Common myeloid progenitor, CD34-positive (primary cell): ENCODE measurements around the gene HTT.
A peak's percentile ranks its signal among the peaks of the same experiment; 100 is the strongest.

ENCODE experiments used
- CTCF ChIA-PET: fragments of 350-600 bp; sonication (Branson Sonifier 250); formaldehyde crosslinking; loops from one replicate; lab custom pipeline; 2021; ENCODE audit warnings: antibody characterized with exemption; lab: Charles Lee
- POLR2A ChIA-PET: fragments of 350-600 bp; sonication (Branson Sonifier 250); formaldehyde crosslinking; loops from one replicate; lab custom pipeline; 2021; ENCODE audit warnings: antibody characterized with exemption; lab: Charles Lee
- DNase-seq, 3 donors: peaks; one replicate each; pipeline versions ENCODE4 v3.0.0 to v3.0.0-alpha.2; 2013
- H3K27ac ChIP-seq, 2 experiments: 1 replicate in 1 of 2; 2 replicates in 1 of 2; pipeline ENCODE4 v1.7.0; 2013; ENCODE audit warnings: inconsistent platforms in 2 of 2, low read length in 2 of 2, mild to moderate bottlenecking in 2 of 2, low read depth in 1 of 2, moderate library complexity in 1 of 2; ENCODE audit not compliant: severe bottlenecking in 2 of 2, insufficient read depth in 1 of 2, poor library complexity in 1 of 2
- H3K27me3 ChIP-seq, 5 experiments: replicated peaks in 2 of 5; 1 replicate in 3 of 5; 2 replicates in 2 of 5; pipeline versions ENCODE4 v1.6.1 to v1.7.0; 2013; ENCODE audit warnings: low read length in 4 of 5, mild to moderate bottlenecking in 2 of 5, moderate library complexity in 2 of 5, inconsistent platforms in 1 of 5; ENCODE audit not compliant: insufficient read depth in 5 of 5, control insufficient read depth in 4 of 5
- H3K36me3 ChIP-seq, 4 experiments: 1 replicate in 2 of 4; 2 replicates in 2 of 4; pipeline versions ENCODE4 v1.6.1 to v1.7.0; 2013; ENCODE audit warnings: low read length in 3 of 4, control low read depth in 1 of 4, mild to moderate bottlenecking in 1 of 4; ENCODE audit not compliant: control insufficient read depth in 4 of 4, insufficient read depth in 4 of 4
- H3K4me1 ChIP-seq, 4 experiments: 1 replicate in 3 of 4; 2 replicates in 1 of 4; pipeline versions ENCODE4 v1.6.1 to v1.7.1; 2013; ENCODE audit warnings: low read length in 3 of 4, mild to moderate bottlenecking in 3 of 4, control low read depth in 1 of 4, inconsistent platforms in 1 of 4, moderate library complexity in 1 of 4; ENCODE audit not compliant: control insufficient read depth in 4 of 4, insufficient read depth in 4 of 4; ENCODE audit errors: control extremely low read depth in 1 of 4
- H3K4me3 ChIP-seq, 7 experiments: 1 replicate in 4 of 7; 2 replicates in 3 of 7; pipeline versions ENCODE4 v1.5.1 to v1.7.0; 2013; ENCODE audit warnings: mild to moderate bottlenecking in 7 of 7, low read length in 6 of 7, moderate library complexity in 6 of 7, inconsistent platforms in 2 of 7, low read depth in 2 of 7, control low read depth in 1 of 7; ENCODE audit not compliant: insufficient read depth in 4 of 7, control insufficient read depth in 1 of 7; ENCODE audit errors: extremely low read depth in 1 of 7
- H3K9me3 ChIP-seq, 5 experiments: 1 replicate in 4 of 5; 2 replicates in 1 of 5; pipeline versions ENCODE4 v1.6.1 to v1.7.1; 2013; ENCODE audit warnings: low read length in 4 of 5, mild to moderate bottlenecking in 2 of 5, inconsistent platforms in 1 of 5, low read depth in 1 of 5, moderate library complexity in 1 of 5; ENCODE audit not compliant: control insufficient read depth in 4 of 5, insufficient read depth in 2 of 5; ENCODE audit errors: control extremely low read depth in 1 of 5
- WGBS: methylation state at CpG from one replicate; pipeline ENCODE4 v1.1.5; 2013; ENCODE audit not compliant: insufficient coverage; 5-methylcytosine and 5-hydroxymethylcytosine counted together

HTT gene

DNA sequence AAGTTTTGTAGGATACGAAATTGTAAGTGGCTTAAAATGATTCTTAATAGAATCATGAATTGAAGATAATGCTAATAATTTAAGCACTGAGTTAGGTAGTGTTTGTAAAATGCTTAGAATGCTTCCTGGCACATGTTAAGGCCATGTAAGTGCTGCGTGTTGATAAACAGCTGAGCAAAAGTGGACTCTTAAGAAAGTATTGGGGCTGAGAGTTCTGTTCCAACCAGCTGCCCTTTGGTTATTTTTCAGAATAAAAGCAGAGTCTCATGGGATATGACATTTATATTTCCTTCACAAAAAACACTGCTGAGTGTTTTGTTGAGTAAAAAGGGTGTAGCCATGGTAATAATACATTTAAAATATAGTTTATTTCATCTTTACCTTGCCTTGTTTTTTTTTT is 42.5 kb downstream of the HTT start:
- H3K9me3 ChIP-seq, result no peaks in the 10 kb centered on the region
- peaks cover 0 to 8% (median 4%) of the 10 kb centered on the region in 4 experiments for H3K4me1 ChIP-seq
- H3K27me3 ChIP-seq, result no peaks in the 10 kb centered on the region
- H3K36me3 ChIP-seq, result peaks cover 34 to 84% (median 61%) of the 10 kb centered on the region in 4 experiments
- 100% methylated on average over 2 of the region's 2 CpGs for WGBS
- no peak overlapping the region for H3K4me3 ChIP-seq
- no peak overlapping the region for H3K27ac ChIP-seq
- ChIA-PET POLR2A (no interaction called here), CTCF (interaction anchor here (1.5 to 2.8 kb wide), 3 partner anchors 9 to 70 kb away, joined by 3 to 11 read pairs (median 4); no protein-coding TSS in a partner anchor)
- no peak for DNase-seq

DNA sequence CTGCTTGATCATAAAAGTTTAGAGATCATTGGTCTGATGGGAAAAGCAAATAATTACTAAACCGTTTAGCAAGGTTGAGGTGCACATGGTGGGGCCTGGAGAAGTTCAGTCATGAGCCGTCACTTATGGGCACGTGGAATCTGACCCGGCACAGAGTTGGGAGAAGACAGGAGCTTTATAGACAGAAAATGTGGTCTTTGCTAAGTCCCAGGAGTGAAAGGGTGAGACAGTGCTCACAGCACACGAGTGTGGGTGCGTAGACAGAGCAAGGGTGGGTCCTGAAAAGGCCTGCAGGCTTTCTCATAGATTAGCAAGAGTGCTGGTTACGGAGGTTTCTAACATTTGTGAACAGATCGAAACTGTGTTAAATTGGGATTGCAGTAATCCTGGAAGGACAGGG is 43.8 kb downstream of the HTT start:
- WGBS, result 96% methylated on average over 8 of the region's 8 CpGs
- H3K4me3 ChIP-seq, result no peak overlapping the region
- ChIA-PET CTCF (no interaction called here), POLR2A (no interaction called here)
- H3K4me1 ChIP-seq, result peaks cover 0 to 21% (median 14%) of the 10 kb centered on the region in 4 experiments
- H3K36me3 ChIP-seq, result peaks cover 27 to 74% (median 52%) of the 10 kb centered on the region in 4 experiments
- H3K9me3 ChIP-seq, result no peaks in the 10 kb centered on the region
- no peaks in the 10 kb centered on the region for H3K27me3 ChIP-seq
- no peak for DNase-seq
- H3K27ac ChIP-seq, result no peak overlapping the region

DNA sequence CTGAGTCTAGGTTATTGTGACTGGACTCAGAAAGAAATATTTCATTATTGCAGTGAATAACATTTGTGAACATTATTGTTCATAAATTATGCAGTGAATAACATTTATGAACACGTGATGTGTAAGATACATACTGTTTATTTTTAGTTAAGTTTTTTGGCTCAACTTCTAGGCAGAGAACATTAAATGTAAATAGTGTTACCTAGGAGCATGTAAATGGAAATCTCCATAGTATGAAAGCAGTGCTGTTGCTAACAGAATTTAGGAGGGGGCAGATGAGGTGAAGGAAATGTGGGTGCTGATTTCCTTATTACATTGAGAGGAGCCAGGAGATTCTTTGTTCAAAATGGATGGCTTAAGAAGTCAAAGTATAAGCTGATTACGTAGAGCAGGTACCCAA is 45.0 kb downstream of the HTT start:
- no peak overlapping the region for H3K4me3 ChIP-seq
- no peak for DNase-seq
- H3K36me3 ChIP-seq, result peaks cover 27 to 67% (median 51%) of the 10 kb centered on the region in 4 experiments
- H3K27me3 ChIP-seq, result no peaks in the 10 kb centered on the region
- ChIA-PET CTCF (interaction anchor here (1.9 to 2.6 kb wide), 2 partner anchors 12 to 15 kb away, joined by 5 to 10 read pairs; no protein-coding TSS in a partner anchor), POLR2A (no interaction called here)
- 100% methylated on average over 1 of the region's 2 CpGs for WGBS
- no peak overlapping the region for H3K27ac ChIP-seq
- no peaks in the 10 kb centered on the region for H3K9me3 ChIP-seq
- peaks cover 0 to 23% (median 14%) of the 10 kb centered on the region in 4 experiments for H3K4me1 ChIP-seq

DNA sequence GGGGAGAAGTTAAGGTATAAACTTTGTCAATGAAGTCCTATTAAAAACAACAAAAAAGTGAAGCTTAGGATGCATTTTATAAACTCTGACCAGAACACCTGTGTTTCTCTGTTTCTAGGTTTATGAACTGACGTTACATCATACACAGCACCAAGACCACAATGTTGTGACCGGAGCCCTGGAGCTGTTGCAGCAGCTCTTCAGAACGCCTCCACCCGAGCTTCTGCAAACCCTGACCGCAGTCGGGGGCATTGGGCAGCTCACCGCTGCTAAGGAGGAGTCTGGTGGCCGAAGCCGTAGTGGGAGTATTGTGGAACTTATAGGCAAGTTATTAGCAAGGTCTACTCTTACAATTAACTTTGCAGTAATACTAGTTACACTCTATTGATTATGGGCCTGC is 46.6 kb downstream of the HTT start:
- no peak overlapping the region for H3K4me3 ChIP-seq
- no peak for DNase-seq
- H3K27ac ChIP-seq, result no peak overlapping the region
- CTCF ChIA-PET, result interaction anchor here (0.8 to 5.0 kb wide), 4 partner anchors 8 to 14 kb away, joined by 4 to 37 read pairs (median 8); no protein-coding TSS in a partner anchor
- H3K9me3 ChIP-seq, result no peaks in the 10 kb centered on the region
- 91% methylated on average over 2 of the region's 9 CpGs for WGBS
- peaks cover 16 to 56% (median 38%) of the 10 kb centered on the region in 4 experiments for H3K36me3 ChIP-seq
- H3K27me3 ChIP-seq, result no peaks in the 10 kb centered on the region
- H3K4me1 ChIP-seq, result peaks cover 0 to 23% (median 14%) of the 10 kb centered on the region in 4 experiments
- POLR2A ChIA-PET, result interaction anchor here (0.7 to 1.5 kb wide), 2 partner anchors 9 to 105 kb away, joined by 4 to 5 read pairs; no protein-coding TSS in a partner anchor

DNA sequence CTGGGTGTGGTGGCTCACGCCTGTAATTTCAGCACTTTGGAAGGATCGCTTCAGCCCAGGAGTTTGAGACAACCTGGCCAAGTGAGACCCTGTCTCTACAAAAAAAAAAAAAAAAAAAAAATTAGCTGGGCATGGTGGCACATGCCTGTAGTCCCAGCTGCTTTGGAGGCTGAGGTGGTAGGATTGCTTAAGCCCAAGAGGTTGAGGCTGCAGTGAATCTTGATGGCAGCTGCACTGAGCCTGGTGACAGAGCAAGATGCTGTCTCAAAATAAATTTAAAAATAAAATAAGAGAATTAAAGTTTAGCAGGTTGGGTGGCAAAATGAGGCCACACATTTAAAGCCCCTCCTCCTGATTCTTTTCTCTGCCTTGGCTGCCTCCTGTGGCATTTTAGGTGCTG is 47.1 kb downstream of the HTT start:
- Histone ChIP-seq H3K27ac (peak overlapping the region in 1 of 2 experiments; percentile 40), H3K27me3 (no peaks in the 10 kb centered on the region), H3K9me3 (no peaks in the 10 kb centered on the region), H3K36me3 (peaks cover 12 to 54% (median 35%) of the 10 kb centered on the region in 4 experiments), H3K4me1 (peaks cover 0 to 23% (median 14%) of the 10 kb centered on the region in 4 experiments), H3K4me3 (no peak overlapping the region)
- DNase-seq, result no peak
- POLR2A ChIA-PET, result no interaction called here
- CTCF ChIA-PET, result interaction anchor here (1.2 to 5.0 kb wide), 4 partner anchors 10 to 75 kb away, joined by 3 to 37 read pairs (median 8); no protein-coding TSS in a partner anchor
- no CpG with 5 or more reads among the region's 2 CpGs for WGBS

DNA sequence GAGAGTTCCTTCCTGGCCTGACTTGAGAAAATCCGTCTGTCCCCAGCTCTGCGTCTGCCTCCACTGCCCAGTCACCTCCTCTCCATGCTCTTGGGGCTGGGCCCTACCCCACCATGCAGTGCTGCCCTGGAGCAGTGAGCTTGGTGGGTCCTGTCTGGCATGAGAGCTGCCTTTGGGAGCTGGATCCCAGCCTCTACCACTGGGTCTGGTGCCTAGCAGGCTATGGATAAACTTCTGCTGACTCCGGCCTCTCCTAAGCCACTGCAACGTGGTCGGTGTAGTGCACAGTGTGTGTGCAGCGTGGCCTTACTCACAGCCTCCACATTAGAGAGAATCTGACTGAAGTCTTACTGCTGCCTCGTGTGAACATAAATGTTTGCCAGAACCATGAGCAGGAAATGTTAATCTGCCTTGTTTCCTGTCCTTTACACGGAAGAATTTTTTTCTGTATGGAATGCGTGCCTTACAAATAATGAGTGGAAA is 47.6 kb downstream of the HTT start:
- Histone ChIP-seq H3K27me3 (no peaks in the 10 kb centered on the region), H3K36me3 (peaks cover 7 to 55% (median 36%) of the 10 kb centered on the region in 4 experiments), H3K27ac (peak overlapping the region in 1 of 2 experiments; percentile 40), H3K4me1 (peaks cover 0 to 23% (median 14%) of the 10 kb centered on the region in 4 experiments), H3K9me3 (no peaks in the 10 kb centered on the region), H3K4me3 (no peak overlapping the region)
- 19% methylated on average over 7 of the region's 9 CpGs for WGBS
- POLR2A ChIA-PET, result no interaction called here
- CTCF ChIA-PET, result interaction anchor here (1.2 to 5.0 kb wide), 5 partner anchors 10 to 76 kb away, joined by 3 to 37 read pairs (median 5); no protein-coding TSS in a partner anchor
- DNase-seq, result peak; percentile 29 to 58 (median 54)

DNA sequence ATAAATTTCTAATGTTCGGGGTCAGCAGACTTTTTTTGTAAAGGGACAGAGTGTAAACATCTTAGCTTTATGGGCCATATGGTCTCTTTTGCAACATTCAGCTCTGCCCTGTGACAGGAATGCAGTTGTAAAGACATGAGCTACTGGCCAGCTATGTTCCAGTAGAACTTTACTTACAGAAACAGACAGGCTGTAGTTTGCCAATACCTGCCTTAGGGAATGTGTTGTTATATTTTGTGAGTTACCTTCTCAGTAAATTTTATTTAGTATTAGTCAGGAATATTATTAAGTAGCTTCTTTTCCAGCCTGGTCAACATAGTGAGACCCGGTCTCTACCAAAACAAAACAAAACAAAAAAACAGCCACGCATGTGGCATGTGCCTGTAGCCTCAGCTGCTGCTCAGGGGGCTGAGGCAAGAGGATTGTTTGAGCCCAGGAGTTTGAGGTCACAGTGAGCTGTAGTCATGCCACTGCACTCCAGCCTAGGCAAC is 48.7 kb downstream of the HTT start:
- 100% methylated on average over 1 of the region's 3 CpGs for WGBS
- Histone ChIP-seq H3K9me3 (no peaks in the 10 kb centered on the region), H3K36me3 (peaks cover 6 to 54% (median 40%) of the 10 kb centered on the region in 4 experiments), H3K4me3 (no peak overlapping the region), H3K4me1 (peaks cover 0 to 23% (median 14%) of the 10 kb centered on the region in 4 experiments), H3K27me3 (no peaks in the 10 kb centered on the region), H3K27ac (no peak overlapping the region)
- ChIA-PET POLR2A (interaction anchor here (0.6 kb wide), 1 partner anchor 72 kb away, joined by 3 read pairs; no protein-coding TSS in a partner anchor), CTCF (interaction anchor here (1.2 to 5.0 kb wide), 6 partner anchors 9 to 77 kb away, joined by 3 to 37 read pairs (median 6); no protein-coding TSS in a partner anchor)
- DNase-seq, result no peak
